HG02759 (cell line): Measurements from ENCODE around the gene CCDC102A.
A peak's percentile ranks its signal among the peaks of the same experiment; 100 is the strongest.
"Not testable (repeated sequence)": the region's sequence is repeated elsewhere in the genome, so short reads cannot be mapped to it uniquely, and the experiment has no call there.

Experiments
- ATAC-seq: cut with Tn5 transposase; IDR thresholded peaks from one replicate; pipeline ENCODE4 v1.9.1; 2021; ENCODE audit warnings: mild to moderate bottlenecking, moderate library complexity; ENCODE audit not compliant: unreplicated experiment

Gene CCDC102A

GRCh38 chr16:57504491-57504890, 31.9 kb downstream of the CCDC102A start:
- ATAC-seq: no peak

- no peak for ATAC-seq
Observed at GRCh38 chr16:57504001-57504400, 32.4 kb downstream of the CCDC102A start.

GRCh38 chr16:57503366-57503765, 33.0 kb downstream of the CCDC102A start:
- ATAC-seq: no peak

GRCh38 chr16:57502048-57502775, 34.2 kb downstream of the CCDC102A start:
- no peak for ATAC-seq

- no peak for ATAC-seq
Observed at GRCh38 chr16:57501492-57501891, 34.9 kb downstream of the CCDC102A start.

GRCh38 chr16:57500578-57501111, 35.7 kb downstream of the CCDC102A start:
- no peak for ATAC-seq

GRCh38 chr16:57499941-57500340, 36.4 kb downstream of the CCDC102A start:
- not testable (repeated sequence) for ATAC-seq

GRCh38 chr16:57498031-57498430, 38.3 kb downstream of the CCDC102A start:
- no peak for ATAC-seq

- ATAC-seq: no peak
Observed at GRCh38 chr16:57497121-57497520, 39.2 kb downstream of the CCDC102A start.

GRCh38 chr16:57493767-57494166, 42.6 kb downstream of the CCDC102A start:
- ATAC-seq: no peak

GRCh38 chr16:57489229-57489628, 47.1 kb downstream of the CCDC102A start:
- no peak for ATAC-seq

GRCh38 chr16:57486858-57487834, 49.2 kb downstream of the CCDC102A start:
- no peak for ATAC-seq

GRCh38 chr16:57485916-57486857, 50.2 kb downstream of the CCDC102A start, which contains the start of gene DOK4:
TSS of gene DOK4 (minus strand) at chr16:57486493. CDS start at chr16:57479507, 6,986 bp downstream.
- peak; percentile 93 for ATAC-seq

- no peak for ATAC-seq
Observed at GRCh38 chr16:57485091-57485915, 51.1 kb downstream of the CCDC102A start.

- no peak for ATAC-seq
Observed at GRCh38 chr16:57484515-57485005, 51.8 kb downstream of the CCDC102A start.

GRCh38 chr16:57483725-57484514, 52.5 kb downstream of the CCDC102A start:
- ATAC-seq: no peak

GRCh38 chr16:57482845-57483545, 53.4 kb downstream of the CCDC102A start:
- no peak for ATAC-seq

GRCh38 chr16:57481421-57481820, 55.0 kb downstream of the CCDC102A start:
- no peak for ATAC-seq
